Left renal cortex interstitium (tissue), 4 donors: ENCODE results near the gene SPIB. TPM values are rescaled to one million over a fixed set of nuclear protein-coding genes. Genes with fewer than 3 reads are reported as not detected.
A peak's percentile ranks its signal among the peaks of the same experiment; 100 is the strongest.
"Not testable (repeated sequence)": the region's sequence is repeated elsewhere in the genome, so short reads cannot be mapped to it uniquely, and the experiment has no call there.

Source experiments
- DNase-seq, 4 donors: peaks; one replicate each; pipeline ENCODE4 v3.0.0-alpha.2; 2013; ENCODE audit warnings: low read depth in 4 of 4, low spot score in 2 of 4, missing footprints in 1 of 4
- polyA plus RNA-seq, 4 donors: library from polyadenylated mRNA; unstranded; fragments of 120-200 nt; gene quantifications; one replicate each; pipeline ENCODE4 v1.2.1, GENCODE V29; 2013; ENCODE audit not compliant: insufficient read length in 4 of 4

SPIB gene
- polyA plus RNA-seq, 4 donors, result 0.46 to 1.3 (median 0.90) TPM

DNA sequence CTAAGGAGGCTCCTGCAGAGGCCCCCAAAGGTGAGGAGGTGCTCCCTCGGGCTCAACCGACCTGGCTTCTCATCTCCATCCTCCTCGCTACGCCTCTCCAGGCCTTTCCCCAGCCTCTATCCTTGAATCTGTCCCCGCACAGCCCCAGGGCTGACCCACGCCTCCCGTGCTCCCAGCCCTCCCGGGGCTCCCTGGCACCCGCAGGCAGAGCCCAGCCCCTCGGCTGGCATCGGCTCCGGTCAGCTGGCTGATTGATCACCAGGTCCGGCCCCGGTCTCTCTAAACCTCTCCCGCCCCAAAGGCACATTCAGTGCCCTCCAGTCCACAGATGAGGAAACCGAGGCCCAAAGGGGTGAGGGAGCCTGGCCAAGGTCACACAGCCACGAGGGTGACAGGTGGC, 16.5 kb downstream of the SPIB start:
- DNase-seq, result no peak

- no peak for DNase-seq
Observed at GRCh38 chr19:50435627-50436026, 16.9 kb downstream of the SPIB start.

GRCh38 chr19:50437862-50438449, 19.2 kb downstream of the SPIB start:
- no peak for DNase-seq

DNA sequence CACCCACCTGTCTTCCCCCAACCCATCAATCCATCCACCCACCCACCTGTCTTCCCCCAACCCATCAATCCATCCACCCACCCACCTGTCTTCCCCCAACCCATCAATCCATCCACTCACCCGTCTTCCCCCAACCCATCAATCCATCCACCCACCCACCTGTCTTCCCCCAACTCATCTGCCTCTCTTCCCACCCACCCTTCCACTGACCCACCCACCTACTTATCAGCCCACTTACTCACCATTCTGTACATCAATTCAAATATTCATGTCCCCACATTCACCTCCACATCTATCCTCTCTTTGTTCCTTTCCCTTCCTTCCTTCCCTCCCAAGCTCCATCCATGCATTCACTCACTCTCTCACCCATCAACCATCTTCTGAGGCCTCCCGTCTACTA, 20.4 kb downstream of the SPIB start:
- not testable (repeated sequence) for DNase-seq

GRCh38 chr19:50444059-50444458, 25.3 kb downstream of the SPIB start:
- DNase-seq, result no peak

DNA sequence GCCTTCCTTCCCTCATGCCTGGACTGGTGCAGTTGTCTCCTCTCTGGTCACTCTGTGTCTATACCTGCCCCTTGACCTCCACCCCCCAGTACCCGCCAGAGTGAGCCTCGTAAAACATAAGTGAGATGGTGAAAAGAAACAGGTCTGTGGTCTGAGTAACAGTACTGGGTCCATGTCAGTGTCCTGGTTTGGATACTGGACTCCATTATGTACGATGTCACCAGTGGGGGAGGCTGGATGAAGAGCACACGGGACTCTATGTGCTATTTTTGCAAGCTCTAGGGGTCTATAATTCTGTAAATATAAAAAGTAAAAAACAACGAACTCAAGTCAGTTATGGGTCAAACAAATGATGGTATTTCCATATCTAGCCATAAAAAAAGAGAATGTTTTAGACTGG, 28.3 kb downstream of the SPIB start:
- DNase-seq, result no peak

- DNase-seq, result no peak
Observed at GRCh38 chr19:50447750-50448149, 29.0 kb downstream of the SPIB start.

GRCh38 chr19:50449236-50449899, 30.6 kb downstream of the SPIB start:
- DNase-seq, result no peak

- DNase-seq, result no peak
Observed at GRCh38 chr19:50450369-50451222, 31.9 kb downstream of the SPIB start.

DNA sequence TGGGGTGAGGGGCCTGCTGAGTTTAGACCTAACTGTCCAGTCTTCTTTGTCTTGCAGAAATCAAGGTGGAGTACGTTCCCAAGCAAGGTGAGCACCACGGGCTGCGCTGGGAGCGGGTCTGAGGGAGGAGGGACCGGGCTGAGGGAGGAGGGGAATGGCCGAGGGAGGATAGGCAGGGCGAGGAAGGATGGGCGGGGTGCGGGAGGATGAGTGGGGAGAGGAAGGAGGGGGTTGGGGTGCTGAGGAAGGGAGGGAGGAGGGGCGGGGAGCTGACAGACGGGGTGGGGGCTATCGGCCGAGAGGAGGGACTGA, 32.4 kb downstream of the SPIB start:
- DNase-seq, result no peak

GRCh38 chr19:50453243-50453642, 34.5 kb downstream of the SPIB start:
- no peak for DNase-seq

GRCh38 chr19:50455992-50456391, 37.3 kb downstream of the SPIB start:
- DNase-seq, result no peak

GRCh38 chr19:50457300-50457699, 38.6 kb downstream of the SPIB start:
- no peak for DNase-seq

DNA sequence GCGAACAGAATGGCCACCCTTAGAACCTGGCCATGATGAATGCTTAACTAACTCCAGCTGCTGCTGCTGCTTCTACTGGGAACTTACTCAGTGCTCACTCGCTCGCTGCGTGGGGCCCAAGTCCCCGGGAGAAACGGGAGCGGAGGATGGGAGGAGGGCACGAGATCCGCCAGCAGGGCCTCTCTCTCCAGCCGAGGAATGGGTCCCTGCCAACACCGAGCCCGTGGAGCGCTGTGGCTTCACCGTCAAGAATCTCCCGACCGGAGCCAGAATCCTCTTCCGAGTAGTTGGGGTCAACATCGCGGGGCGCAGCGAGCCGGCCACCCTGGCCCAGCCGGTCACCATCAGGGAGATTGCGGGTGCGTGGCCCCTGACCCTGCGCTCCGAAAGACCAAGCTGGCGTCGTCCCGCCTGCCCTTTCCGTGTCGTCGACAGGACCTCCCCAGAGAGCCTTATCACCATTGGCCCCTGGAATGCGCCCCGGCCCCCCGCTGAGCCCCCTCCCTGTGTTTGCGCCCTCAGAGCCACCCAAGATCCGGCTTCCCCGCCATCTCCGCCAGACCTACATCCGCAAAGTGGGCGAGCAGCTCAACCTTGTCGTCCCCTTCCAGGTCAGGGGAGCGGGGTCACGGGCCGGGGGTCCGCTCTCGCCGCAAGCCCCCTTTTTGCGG, 39.8 kb downstream of the SPIB start:
- peak in 1 of 4 donors; percentile 10 for DNase-seq

DNA sequence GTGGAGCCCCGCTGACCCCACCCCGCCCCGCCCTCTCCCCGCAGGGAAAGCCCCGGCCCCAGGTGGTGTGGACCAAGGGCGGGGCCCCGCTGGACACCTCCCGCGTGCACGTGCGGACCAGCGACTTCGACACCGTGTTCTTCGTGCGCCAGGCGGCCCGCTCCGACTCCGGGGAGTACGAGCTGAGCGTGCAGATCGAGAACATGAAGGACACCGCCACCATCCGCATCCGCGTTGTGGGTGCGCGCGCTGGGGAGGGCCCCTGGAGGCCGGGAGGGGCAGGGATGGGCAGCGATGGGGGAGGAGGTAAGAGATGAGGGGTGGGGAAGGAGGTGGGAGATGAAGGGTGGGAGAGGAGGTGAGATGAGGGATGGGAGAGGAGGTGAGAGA, 40.3 kb downstream of the SPIB start:
- no peak for DNase-seq

DNA sequence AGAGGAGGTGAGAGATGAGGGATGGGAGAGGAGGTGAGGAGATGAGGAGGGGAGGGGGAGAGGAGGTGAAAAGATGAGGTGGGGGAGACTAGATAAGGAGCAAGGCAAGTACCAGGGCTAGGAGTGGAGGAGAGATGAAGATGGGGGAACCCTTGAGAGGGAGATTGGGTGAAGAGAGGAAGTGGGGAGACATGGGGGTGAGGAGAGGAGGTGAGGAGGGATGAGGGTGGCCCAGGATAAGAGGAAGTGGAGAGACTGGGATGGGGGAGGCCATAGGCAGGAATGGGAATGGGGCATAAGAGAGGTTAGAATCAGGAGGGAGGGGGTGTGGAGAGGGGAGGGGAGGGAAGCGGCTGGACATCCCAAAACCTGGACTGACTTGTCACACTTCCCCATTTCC, 40.9 kb downstream of the SPIB start:
- no peak for DNase-seq

- DNase-seq, result peak in 1 of 4 donors; percentile 10
Observed at GRCh38 chr19:50460161-50460765, 41.5 kb downstream of the SPIB start.

DNA sequence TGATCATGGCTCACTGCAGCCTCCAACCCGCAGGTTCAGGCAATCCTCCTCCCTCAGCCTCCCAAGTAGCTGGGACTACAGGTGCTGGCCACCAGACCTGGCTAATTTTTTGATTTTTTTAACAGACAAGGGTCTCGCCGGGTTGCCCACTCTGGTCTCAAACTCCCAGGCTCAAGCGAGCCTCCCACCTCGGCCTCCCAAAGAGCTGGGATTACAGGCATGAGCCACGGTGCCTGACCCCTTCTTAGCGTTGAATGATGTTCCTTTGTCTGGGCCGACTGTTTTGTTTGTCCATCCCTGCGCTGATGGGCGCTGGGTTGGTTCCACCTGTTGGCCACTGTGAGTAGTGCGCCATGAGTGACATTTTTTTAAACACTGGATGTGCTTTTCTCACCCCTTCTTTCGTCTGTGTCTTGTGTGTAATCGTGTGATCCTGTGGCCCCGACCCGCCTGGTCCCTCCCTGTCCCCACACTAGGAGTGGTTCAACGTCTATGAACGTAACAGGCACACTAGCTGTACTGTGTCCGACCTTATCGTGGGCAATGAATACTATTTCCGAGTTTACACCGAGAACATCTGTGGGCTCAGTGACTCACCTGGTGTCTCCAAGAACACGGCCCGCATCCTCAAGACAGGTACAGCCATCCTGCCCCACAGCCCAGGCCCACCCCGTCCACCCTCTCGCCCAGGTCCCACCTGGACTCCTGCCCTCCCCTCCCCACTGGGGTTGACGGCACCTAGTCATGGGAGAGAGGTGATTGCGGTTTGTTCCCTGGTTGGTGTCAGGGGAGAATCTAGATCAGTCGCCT, 42.5 kb downstream of the SPIB start:
- DNase-seq, result peak in 1 of 4 donors; percentile 40

- DNase-seq, result no peak
Observed at GRCh38 chr19:50462970-50463369, 44.2 kb downstream of the SPIB start.

GRCh38 chr19:50464348-50464747, 45.6 kb downstream of the SPIB start:
- DNase-seq, result no peak
